Activated T-cell treated with anti-CD3 and anti-CD28 coated beads for 48 hours (primary cell): ENCODE results near the gene TRIM63.
A peak's percentile ranks its signal among the peaks of the same experiment; 100 is the strongest.
"Not testable (repeated sequence)": the region's sequence is repeated elsewhere in the genome, so short reads cannot be mapped to it uniquely, and the experiment has no call there.

Experiments used
- DNase-seq: peaks from one replicate; pipeline ENCODE4 v3.0.0-alpha.2; 2020; ENCODE audit warnings: low read depth

The TRIM63 gene

GRCh38 chr1:26067432-26067911 is at the start of gene TRIM63:
Gene TRIM63 (minus strand): TSS chr1:26067630. CDS start chr1:26067494, 136 bp downstream.
- no peak for DNase-seq

- no peak for DNase-seq
Measured at GRCh38 chr1:26114165-26114927, 46.9 kb upstream of the TRIM63 start.

- no peak for DNase-seq
Measured at GRCh38 chr1:26112407-26112775, 45.0 kb upstream of the TRIM63 start.

- peak; percentile 96 for DNase-seq
Measured at GRCh38 chr1:26111530-26112406, 44.3 kb upstream of the TRIM63 start, which contains the start of gene PDIK1L. Gene PDIK1L (plus strand): TSS chr1:26111824. CDS start chr1:26114309, 2,485 bp downstream.

- peak; percentile 73 for DNase-seq
Measured at GRCh38 chr1:26110731-26111529, 43.5 kb upstream of the TRIM63 start.

GRCh38 chr1:26109229-26110164 is 42.1 kb upstream of the TRIM63 start:
- no peak for DNase-seq

- not testable (repeated sequence) for DNase-seq
Measured at GRCh38 chr1:26105226-26105548, 37.8 kb upstream of the TRIM63 start.

GRCh38 chr1:26102526-26102925 is 35.1 kb upstream of the TRIM63 start:
- no peak for DNase-seq

GRCh38 chr1:26102119-26102518 is 34.7 kb upstream of the TRIM63 start:
- no peak for DNase-seq

- not testable (repeated sequence) for DNase-seq
Measured at GRCh38 chr1:26100204-26100603, 32.8 kb upstream of the TRIM63 start.

- DNase-seq, result no peak
Measured at GRCh38 chr1:26099780-26100179, 32.4 kb upstream of the TRIM63 start.

GRCh38 chr1:26098602-26099001 is 31.2 kb upstream of the TRIM63 start:
- DNase-seq, result no peak

GRCh38 chr1:26097696-26098095 is 30.3 kb upstream of the TRIM63 start:
- DNase-seq, result no peak

- no peak for DNase-seq
Measured at GRCh38 chr1:26096471-26096870, 29.0 kb upstream of the TRIM63 start.

- DNase-seq, result no peak
Measured at GRCh38 chr1:26094677-26095383, 27.4 kb upstream of the TRIM63 start.

GRCh38 chr1:26094076-26094669 is 26.7 kb upstream of the TRIM63 start:
- no peak for DNase-seq

- DNase-seq, result not testable (repeated sequence)
Measured at GRCh38 chr1:26093569-26093968, 26.1 kb upstream of the TRIM63 start.

- DNase-seq, result no peak
Measured at GRCh38 chr1:26092422-26092821, 25.0 kb upstream of the TRIM63 start.

- DNase-seq, result no peak
Measured at GRCh38 chr1:26090893-26091292, 23.5 kb upstream of the TRIM63 start.

- no peak for DNase-seq
Measured at GRCh38 chr1:26089125-26089524, 21.7 kb upstream of the TRIM63 start.
